DMS 273 (cell line): ENCODE measurements around the gene SMCO4.

ENCODE experiments used
- DNase-seq: peaks from one replicate; lab custom pipeline; 2025; ENCODE audit not compliant: unreplicated experiment; lab: John Stamatoyannopoulos, UW

The SMCO4 gene

GRCh38 chr11:93529707-93530467, 13.3 kb downstream of the SMCO4 start:
- no peak for DNase-seq

GRCh38 chr11:93528757-93529645, 14.2 kb downstream of the SMCO4 start:
- DNase-seq, result peak; percentile 67

- peak; percentile 42 for DNase-seq
Observed at GRCh38 chr11:93528252-93528651, 14.9 kb downstream of the SMCO4 start.

- no peak for DNase-seq
Observed at GRCh38 chr11:93526641-93527583, 16.3 kb downstream of the SMCO4 start.

- no peak for DNase-seq
Observed at GRCh38 chr11:93526346-93526633, 16.9 kb downstream of the SMCO4 start.

- DNase-seq, result no peak
Observed at GRCh38 chr11:93525601-93526345, 17.4 kb downstream of the SMCO4 start.

- DNase-seq, result no peak
Observed at GRCh38 chr11:93524858-93525257, 18.3 kb downstream of the SMCO4 start.

GRCh38 chr11:93524173-93524536, 19.0 kb downstream of the SMCO4 start:
- no peak for DNase-seq

GRCh38 chr11:93520726-93521509, 22.3 kb downstream of the SMCO4 start:
- no peak for DNase-seq

- DNase-seq, result peak; percentile 65
Observed at GRCh38 chr11:93519179-93519578, 24.0 kb downstream of the SMCO4 start.

GRCh38 chr11:93518081-93518480, 25.1 kb downstream of the SMCO4 start:
- DNase-seq, result no peak

- no peak for DNase-seq
Observed at GRCh38 chr11:93517611-93518010, 25.6 kb downstream of the SMCO4 start.

- DNase-seq, result no peak
Observed at GRCh38 chr11:93517041-93517440, 26.1 kb downstream of the SMCO4 start.

- no peak for DNase-seq
Observed at GRCh38 chr11:93515441-93516025, 27.7 kb downstream of the SMCO4 start.

GRCh38 chr11:93514712-93515111, 28.5 kb downstream of the SMCO4 start:
- no peak for DNase-seq

- DNase-seq, result peak; percentile 67
Observed at GRCh38 chr11:93513772-93514171, 29.4 kb downstream of the SMCO4 start.

GRCh38 chr11:93512949-93513667, 30.1 kb downstream of the SMCO4 start:
- DNase-seq, result no peak

GRCh38 chr11:93512073-93512475, 31.1 kb downstream of the SMCO4 start:
- DNase-seq, result no peak
